Duodenal mucosa (tissue), 2 donors: Measurements from ENCODE around the gene COMTD1.

ENCODE experiments used
- H3K27ac ChIP-seq: one replicate; pipeline ENCODE4 v1.7.0; 2013; ENCODE audit warnings: low read depth, low read length
- H3K27me3 ChIP-seq, 2 donors: one replicate each; pipeline ENCODE4 v1.7.0; 2013; ENCODE audit warnings: low read length in 2 of 2, control low read depth in 1 of 2; ENCODE audit not compliant: insufficient read depth in 2 of 2, control insufficient read depth in 1 of 2
- H3K36me3 ChIP-seq, 2 donors: one replicate each; pipeline ENCODE4 v1.7.0; 2013; ENCODE audit warnings: low read length in 2 of 2, control low read depth in 1 of 2; ENCODE audit not compliant: insufficient read depth in 2 of 2, control insufficient read depth in 1 of 2
- H3K4me1 ChIP-seq, 2 donors: one replicate each; pipeline ENCODE4 v1.7.0; 2013; ENCODE audit warnings: low read length in 2 of 2, control low read depth in 1 of 2; ENCODE audit not compliant: insufficient read depth in 2 of 2, control insufficient read depth in 1 of 2
- H3K4me3 ChIP-seq, 2 donors: one replicate each; pipeline ENCODE4 v1.7.0; 2013; ENCODE audit warnings: low read length in 2 of 2, low read depth in 1 of 2
- H3K9ac ChIP-seq, 2 donors: one replicate each; pipeline ENCODE4 v1.7.0; 2013; ENCODE audit warnings: low read length in 2 of 2, low read depth in 1 of 2
- H3K9me3 ChIP-seq, 2 donors: one replicate each; pipeline ENCODE4 v1.7.0; 2013; ENCODE audit warnings: low read length in 2 of 2, control low read depth in 1 of 2; ENCODE audit not compliant: control insufficient read depth in 1 of 2

Gene COMTD1

GRCh38 chr10:75266945-75267344, 31.2 kb upstream of the COMTD1 start:
- Histone ChIP-seq H3K4me3 (no peak overlapping the region), H3K9me3 (no peaks in the 10 kb centered on the region), H3K4me1 (peaks cover 7 to 12% of the 10 kb centered on the region in 2 donors), H3K27ac (no peak overlapping the region), H3K9ac (no peak overlapping the region), H3K36me3 (no peaks in the 10 kb centered on the region), H3K27me3 (no peaks in the 10 kb centered on the region)

DNA sequence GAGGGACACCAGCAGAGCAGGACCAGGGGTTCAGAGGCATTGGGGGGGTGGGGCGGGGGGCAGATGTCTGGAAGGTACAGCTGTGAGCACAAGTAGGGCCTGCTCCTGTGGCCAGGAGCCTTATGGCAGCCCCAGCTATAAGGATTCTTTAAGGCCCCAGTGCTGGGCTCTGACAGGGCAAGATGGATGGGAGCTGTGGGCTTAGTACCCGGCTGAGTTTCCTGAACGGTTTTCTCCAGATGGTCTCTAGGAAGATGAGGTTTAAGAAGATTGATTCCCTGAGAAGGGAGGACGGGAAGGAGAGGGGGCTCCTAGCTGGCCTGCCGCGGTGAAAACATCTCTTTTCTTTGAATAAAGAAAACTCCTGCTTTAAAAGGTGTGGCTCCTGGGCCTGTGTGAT, 30.1 kb upstream of the COMTD1 start:
- Histone ChIP-seq H3K27me3 (no peaks in the 10 kb centered on the region), H3K9me3 (no peaks in the 10 kb centered on the region), H3K27ac (no peak overlapping the region), H3K36me3 (no peaks in the 10 kb centered on the region), H3K4me1 (peaks cover 7 to 13% of the 10 kb centered on the region in 2 donors), H3K4me3 (no peak overlapping the region), H3K9ac (no peak overlapping the region)

- H3K9ac ChIP-seq: no peak overlapping the region
- H3K27ac ChIP-seq: no peak overlapping the region
- H3K36me3 ChIP-seq: no peaks in the 10 kb centered on the region
- no peaks in the 10 kb centered on the region for H3K27me3 ChIP-seq
- H3K4me1 ChIP-seq: peaks cover 7 to 17% of the 10 kb centered on the region in 2 donors
- no peaks in the 10 kb centered on the region for H3K9me3 ChIP-seq
- H3K4me3 ChIP-seq: no peak overlapping the region
Measured at GRCh38 chr10:75263806-75264205, 28.0 kb upstream of the COMTD1 start.

- Histone ChIP-seq H3K4me1 (peaks cover 7 to 17% of the 10 kb centered on the region in 2 donors), H3K9ac (no peak overlapping the region), H3K27me3 (no peaks in the 10 kb centered on the region), H3K27ac (no peak overlapping the region), H3K36me3 (no peaks in the 10 kb centered on the region), H3K4me3 (peak overlapping the region; percentile 1 to 2), H3K9me3 (no peaks in the 10 kb centered on the region)
Measured at GRCh38 chr10:75261813-75262705, 26.3 kb upstream of the COMTD1 start.

DNA sequence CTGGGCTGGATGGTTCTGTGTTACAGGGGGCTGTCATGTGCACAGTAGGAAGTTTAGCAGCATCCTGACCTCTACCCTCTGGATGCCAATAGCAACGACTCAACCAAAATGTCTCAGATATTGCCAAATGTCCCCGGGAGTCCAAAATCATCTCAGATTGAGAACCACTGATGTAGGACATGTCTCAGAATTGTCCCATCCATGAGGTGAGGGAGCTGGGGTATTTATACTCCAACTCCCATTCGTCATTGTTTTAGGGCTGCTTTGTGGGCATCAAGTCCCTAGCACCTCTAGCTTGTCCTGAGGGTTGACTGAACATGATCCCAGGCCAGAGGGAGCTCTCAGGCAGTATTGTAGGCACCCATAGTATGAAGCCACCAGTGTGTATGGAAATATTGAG, 25.2 kb upstream of the COMTD1 start:
- peaks cover 7 to 17% of the 10 kb centered on the region in 2 donors for H3K4me1 ChIP-seq
- no peaks in the 10 kb centered on the region for H3K27me3 ChIP-seq
- H3K9ac ChIP-seq: no peak overlapping the region
- H3K27ac ChIP-seq: no peak overlapping the region
- no peak overlapping the region for H3K4me3 ChIP-seq
- H3K9me3 ChIP-seq: no peaks in the 10 kb centered on the region
- no peaks in the 10 kb centered on the region for H3K36me3 ChIP-seq

DNA sequence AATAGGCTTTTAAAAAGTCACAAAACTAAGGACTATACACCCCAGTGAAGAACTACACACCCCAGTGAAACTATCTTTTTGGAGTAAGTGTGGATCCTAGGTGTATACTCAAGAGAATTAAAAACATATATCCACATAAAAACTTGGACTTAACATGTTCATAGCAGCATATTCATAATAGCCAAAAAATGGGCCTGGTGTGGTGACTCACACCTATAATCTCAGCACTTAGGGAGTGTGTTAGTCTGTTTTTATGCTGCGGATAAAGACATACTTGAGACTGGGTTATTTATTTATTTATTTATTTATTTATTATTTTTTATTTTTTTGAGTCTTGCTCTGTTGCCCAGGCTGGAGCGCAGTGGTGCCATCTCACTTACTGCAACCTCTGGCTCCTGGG, 19.0 kb upstream of the COMTD1 start:
- no peaks in the 10 kb centered on the region for H3K36me3 ChIP-seq
- no peak overlapping the region for H3K27ac ChIP-seq
- no peak overlapping the region for H3K9ac ChIP-seq
- H3K4me1 ChIP-seq: peaks cover 6 to 7% of the 10 kb centered on the region in 2 donors
- no peaks in the 10 kb centered on the region for H3K27me3 ChIP-seq
- H3K9me3 ChIP-seq: peaks cover 6 to 15% of the 10 kb centered on the region in 2 donors
- no peak overlapping the region for H3K4me3 ChIP-seq

DNA sequence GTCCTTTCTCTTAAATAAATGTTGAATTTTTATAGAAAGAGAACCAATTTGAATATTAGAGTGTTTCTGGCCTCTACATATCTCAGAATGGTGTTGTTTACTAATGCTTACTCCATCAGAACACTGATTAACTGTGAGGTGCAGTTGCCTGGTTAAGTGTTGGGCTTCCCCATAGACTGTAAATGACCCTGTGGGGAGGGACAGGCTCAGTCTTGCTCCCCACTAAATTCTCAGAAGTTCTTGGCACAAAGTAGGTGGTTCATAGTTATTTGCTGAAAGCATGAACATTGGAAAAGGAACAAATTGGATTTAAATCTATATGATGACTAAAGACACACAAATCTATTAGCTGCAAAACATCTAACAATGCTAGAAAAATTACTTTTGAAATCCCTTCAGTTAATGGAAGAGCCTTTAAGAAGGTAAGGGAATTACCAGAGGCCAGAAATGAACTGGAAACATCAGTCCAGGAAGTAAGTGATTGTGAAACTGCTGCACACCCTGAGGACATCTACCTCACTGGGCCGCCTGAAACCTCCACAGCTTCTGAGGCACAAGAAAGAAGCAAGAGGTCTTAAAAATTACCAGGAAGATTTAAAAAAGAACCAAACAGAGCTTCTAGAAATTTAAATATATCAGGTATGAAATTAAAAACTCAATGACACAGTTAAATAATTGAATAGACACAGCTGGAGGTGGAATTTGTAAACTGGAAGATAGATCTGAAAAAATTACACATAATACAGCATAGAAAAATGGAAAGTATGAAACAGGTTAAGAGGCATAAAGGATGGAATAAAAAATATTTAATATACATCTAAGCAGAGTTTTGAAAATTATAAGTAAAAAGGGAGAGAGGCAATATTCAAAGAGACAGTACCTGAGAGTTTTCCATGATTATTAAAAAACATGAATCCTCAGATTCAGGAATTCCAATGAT, 17.8 kb upstream of the COMTD1 start:
- no peak overlapping the region for H3K4me3 ChIP-seq
- peaks cover 6 to 15% of the 10 kb centered on the region in 2 donors for H3K9me3 ChIP-seq
- H3K27me3 ChIP-seq: no peaks in the 10 kb centered on the region
- no peak overlapping the region for H3K27ac ChIP-seq
- H3K9ac ChIP-seq: no peak overlapping the region
- H3K36me3 ChIP-seq: no peaks in the 10 kb centered on the region
- peaks cover 6 to 7% of the 10 kb centered on the region in 2 donors for H3K4me1 ChIP-seq

DNA sequence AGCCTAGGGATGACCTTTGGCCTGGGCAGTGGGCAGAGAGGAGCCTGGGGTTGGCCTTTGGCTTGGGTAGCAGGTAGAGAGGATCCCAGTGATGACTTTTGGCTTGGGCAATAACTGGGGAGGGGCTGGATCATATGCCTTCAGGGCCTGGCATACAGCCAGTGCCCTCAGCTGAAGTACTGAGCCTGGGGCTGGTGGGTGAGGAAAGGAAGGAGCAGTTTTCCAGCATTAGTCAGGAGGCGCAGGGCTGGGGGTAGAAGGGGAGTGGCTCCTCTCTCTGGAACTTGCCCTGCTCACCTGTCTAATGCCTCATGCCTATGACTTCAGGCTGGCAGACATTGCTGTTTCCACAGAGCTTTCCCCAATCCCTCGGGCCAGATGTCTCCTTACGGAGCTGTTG, 15.2 kb upstream of the COMTD1 start:
- Histone ChIP-seq H3K36me3 (no peaks in the 10 kb centered on the region), H3K9ac (no peak overlapping the region), H3K27ac (no peak overlapping the region), H3K4me1 (peaks cover 7% of the 10 kb centered on the region in 2 donors), H3K27me3 (no peaks in the 10 kb centered on the region), H3K4me3 (no peak overlapping the region), H3K9me3 (peaks cover 6 to 15% of the 10 kb centered on the region in 2 donors)

DNA sequence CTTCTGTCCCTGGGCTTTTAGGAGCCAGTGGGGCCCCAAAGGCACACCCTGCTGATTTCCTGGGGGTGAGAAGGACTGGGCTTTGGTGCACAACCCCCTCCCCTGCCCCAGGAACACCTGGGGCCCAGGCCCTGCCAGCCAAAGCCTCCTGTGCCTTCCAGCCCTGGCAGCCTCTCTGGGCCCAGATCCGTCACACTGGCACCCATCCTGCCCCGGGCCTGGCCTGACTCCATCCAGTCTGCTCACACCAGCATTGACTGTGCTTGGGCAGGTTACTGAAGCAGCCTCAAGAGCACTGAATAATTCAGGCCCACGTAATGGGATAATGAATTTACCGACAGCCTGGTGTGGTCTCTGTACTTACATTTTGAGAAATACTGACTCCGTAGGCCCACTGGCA, 12.0 kb upstream of the COMTD1 start:
- no peaks in the 10 kb centered on the region for H3K36me3 ChIP-seq
- H3K9me3 ChIP-seq: peaks cover 0 to 4% of the 10 kb centered on the region in 2 donors
- no peak overlapping the region for H3K27ac ChIP-seq
- H3K4me3 ChIP-seq: no peak overlapping the region
- H3K4me1 ChIP-seq: peaks cover 24% of the 10 kb centered on the region in 2 donors
- no peaks in the 10 kb centered on the region for H3K27me3 ChIP-seq
- H3K9ac ChIP-seq: no peak overlapping the region

GRCh38 chr10:75246506-75246905, 10.7 kb upstream of the COMTD1 start:
- no peaks in the 10 kb centered on the region for H3K36me3 ChIP-seq
- H3K4me3 ChIP-seq: no peak overlapping the region
- H3K9me3 ChIP-seq: no peaks in the 10 kb centered on the region
- peaks cover 24% of the 10 kb centered on the region in 2 donors for H3K4me1 ChIP-seq
- H3K9ac ChIP-seq: no peak overlapping the region
- no peaks in the 10 kb centered on the region for H3K27me3 ChIP-seq
- no peak overlapping the region for H3K27ac ChIP-seq
